Ovary (tissue), 9 donors: ENCODE measurements around the gene RHCG. TPM values are rescaled to one million over a fixed set of nuclear protein-coding genes. Genes with fewer than 3 reads are reported as not detected.

ENCODE experiments used
- DNase-seq, 5 donors: peaks; one replicate each; pipeline ENCODE4 v3.0.0-alpha.2; 2019 to 2020
- H3K27ac ChIP-seq, 2 donors: fragments of 200-600 bp; one replicate each; pipeline versions ENCODE4 v1.5.1 to v1.8.0; 2019 to 2022
- H3K27me3 ChIP-seq: fragments of 200-600 bp; one replicate; pipeline ENCODE4 v1.8.0; 2022
- H3K36me3 ChIP-seq: fragments of 200-600 bp; sonication (generic); one replicate; pipeline ENCODE4 v1.5.1; 2019
- H3K4me1 ChIP-seq: one replicate; pipeline ENCODE4 v1.8.1; 2013; ENCODE audit warnings: mild to moderate bottlenecking, moderate library complexity; ENCODE audit not compliant: insufficient read depth
- H3K4me3 ChIP-seq: fragments of 200-600 bp; sonication (generic); one replicate; pipeline ENCODE4 v1.5.1; 2017
- H3K9me3 ChIP-seq, 2 donors: fragments of 200-600 bp in 1 of 2; sonication (generic) in 1 of 2; one replicate each; pipeline versions ENCODE4 v1.5.1 to v1.8.1; 2013 to 2019; ENCODE audit warnings: mild to moderate bottlenecking in 1 of 2, moderate library complexity in 1 of 2
- EP300 ChIP-seq: sonication (generic); formaldehyde crosslinking; IDR thresholded peaks from one replicate; pipeline ENCODE4 v1.6.1; 2017; ENCODE audit warnings: antibody characterized with exemption
- POLR2A ChIP-seq: fragments of 450-650 bp; IDR thresholded peaks from one replicate; pipeline ENCODE4 v1.6.1; 2017; ENCODE audit warnings: antibody characterized with exemption, mild to moderate bottlenecking, moderate library complexity
- WGBS, 3 donors: extraction: QIAGEN DNeasy Blood & Tissue Kit in 1 of 3; methylation state at CpG; one replicate each; pipeline versions ENCODE4 v1.1.5 to v1.1.7; 2013 to 2017; 5-methylcytosine and 5-hydroxymethylcytosine counted together
- intact Hi-C, 4 donors: fragments of 100-400 bp; cut with DNase I; formaldehyde crosslinking; loops; one replicate each; pipeline versions ENCODE4 v1.11.0 to v1.15.1; 2022 to 2023
- polyA plus RNA-seq, 2 donors: library from polyadenylated mRNA; stranded (reverse); fragments of 200-250 nt in 1 of 2; fragments of 350-450 nt in 1 of 2; fragmentation: Illumina TruSeq in 1 of 2; extraction: RNeasy Lipid Tissue Mini Kit (QIAGEN cat#74804) in 1 of 2; gene quantifications; one replicate each; pipeline ENCODE4 v1.2.3, GENCODE V29; 2013 to 2014
- total RNA-seq, 7 donors: library from RNA; depleted of rRNA in 2 of 7; stranded (reverse); fragments of >200 nt in 2 of 7; fragmentation: NEBNext Ultra II Directional in 3 of 7; extraction: Animal tissue kit (Norgen Biotek cat#: 25700) in 3 of 7; gene quantifications; one replicate each; pipeline versions ENCODE4 v1.1.0 to v1.2.4, GENCODE V29; 2016 to 2023
- TF ChIP-seq, protein P1 (sequence below), 3 donors: fragments of 450-650 bp in 2 of 3; fragments of 200-600 bp in 1 of 3; IDR thresholded peaks; one replicate each; pipeline versions ENCODE4 v1.5.1 to v1.8.0; 2016 to 2022; ENCODE audit warnings: antibody characterized with exemption in 3 of 3, mild to moderate bottlenecking in 1 of 3
- donor health status: DM: no; HTN: no; CAD: no; lungs with moderate emphysema.
- donor health status: DM: no; HTN: no; CAD: no.
- donor health status: Bipolar disorder and iron deficiency.
- donor health status: DM: yes; HTN: yes; CAD: no.
- donor health status: DM: no; HTN: no; CAD: no.
- donor health status: DM: yes; HTN: yes; CAD: no.

The RHCG gene
- total and polyA plus RNA-seq, 9 donors = 0.23 to 0.67 TPM; not detected in 7

DNA sequence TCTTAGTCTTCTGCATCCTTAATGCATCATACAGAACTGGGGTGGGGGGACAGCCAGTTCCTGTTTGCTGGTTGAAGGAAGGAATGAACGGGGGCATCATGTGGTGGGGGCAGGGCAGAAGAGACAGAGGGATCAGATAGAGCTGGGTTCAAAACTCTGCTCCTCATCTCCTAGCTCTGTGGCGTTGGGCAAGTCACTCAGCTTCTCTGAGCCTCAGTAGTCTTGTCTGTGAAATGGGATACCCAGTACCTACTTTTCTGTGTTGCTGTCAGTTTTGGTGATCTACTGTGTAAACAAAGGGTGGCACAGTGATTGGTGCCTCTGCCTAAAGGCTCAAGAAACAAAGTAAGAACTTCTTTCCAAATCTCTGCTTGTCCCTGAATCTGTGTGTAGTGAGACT is 36.3 kb downstream of the RHCG start:
- H3K36me3 ChIP-seq = no peaks in the 10 kb centered on the region
- no peak overlapping the region for H3K27ac ChIP-seq
- H3K9me3 ChIP-seq = no peaks in the 10 kb centered on the region
- no peaks in the 10 kb centered on the region for H3K27me3 ChIP-seq
- no peak for TF ChIP-seq POLR2A
- TF ChIP-seq EP300 = no peak
- TF ChIP-seq, protein P1, sequence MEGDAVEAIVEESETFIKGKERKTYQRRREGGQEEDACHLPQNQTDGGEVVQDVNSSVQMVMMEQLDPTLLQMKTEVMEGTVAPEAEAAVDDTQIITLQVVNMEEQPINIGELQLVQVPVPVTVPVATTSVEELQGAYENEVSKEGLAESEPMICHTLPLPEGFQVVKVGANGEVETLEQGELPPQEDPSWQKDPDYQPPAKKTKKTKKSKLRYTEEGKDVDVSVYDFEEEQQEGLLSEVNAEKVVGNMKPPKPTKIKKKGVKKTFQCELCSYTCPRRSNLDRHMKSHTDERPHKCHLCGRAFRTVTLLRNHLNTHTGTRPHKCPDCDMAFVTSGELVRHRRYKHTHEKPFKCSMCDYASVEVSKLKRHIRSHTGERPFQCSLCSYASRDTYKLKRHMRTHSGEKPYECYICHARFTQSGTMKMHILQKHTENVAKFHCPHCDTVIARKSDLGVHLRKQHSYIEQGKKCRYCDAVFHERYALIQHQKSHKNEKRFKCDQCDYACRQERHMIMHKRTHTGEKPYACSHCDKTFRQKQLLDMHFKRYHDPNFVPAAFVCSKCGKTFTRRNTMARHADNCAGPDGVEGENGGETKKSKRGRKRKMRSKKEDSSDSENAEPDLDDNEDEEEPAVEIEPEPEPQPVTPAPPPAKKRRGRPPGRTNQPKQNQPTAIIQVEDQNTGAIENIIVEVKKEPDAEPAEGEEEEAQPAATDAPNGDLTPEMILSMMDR (IDR thresholded peaks at IDR 0.05) = no peak
- intact Hi-C loops = no loop called here
- H3K4me3 ChIP-seq = no peak overlapping the region
- WGBS, 3 donors = 38 to 47% (median 44%) methylated on average over 2 of the region's 2 CpGs
- DNase-seq = no peak
- no peaks in the 10 kb centered on the region for H3K4me1 ChIP-seq

DNA sequence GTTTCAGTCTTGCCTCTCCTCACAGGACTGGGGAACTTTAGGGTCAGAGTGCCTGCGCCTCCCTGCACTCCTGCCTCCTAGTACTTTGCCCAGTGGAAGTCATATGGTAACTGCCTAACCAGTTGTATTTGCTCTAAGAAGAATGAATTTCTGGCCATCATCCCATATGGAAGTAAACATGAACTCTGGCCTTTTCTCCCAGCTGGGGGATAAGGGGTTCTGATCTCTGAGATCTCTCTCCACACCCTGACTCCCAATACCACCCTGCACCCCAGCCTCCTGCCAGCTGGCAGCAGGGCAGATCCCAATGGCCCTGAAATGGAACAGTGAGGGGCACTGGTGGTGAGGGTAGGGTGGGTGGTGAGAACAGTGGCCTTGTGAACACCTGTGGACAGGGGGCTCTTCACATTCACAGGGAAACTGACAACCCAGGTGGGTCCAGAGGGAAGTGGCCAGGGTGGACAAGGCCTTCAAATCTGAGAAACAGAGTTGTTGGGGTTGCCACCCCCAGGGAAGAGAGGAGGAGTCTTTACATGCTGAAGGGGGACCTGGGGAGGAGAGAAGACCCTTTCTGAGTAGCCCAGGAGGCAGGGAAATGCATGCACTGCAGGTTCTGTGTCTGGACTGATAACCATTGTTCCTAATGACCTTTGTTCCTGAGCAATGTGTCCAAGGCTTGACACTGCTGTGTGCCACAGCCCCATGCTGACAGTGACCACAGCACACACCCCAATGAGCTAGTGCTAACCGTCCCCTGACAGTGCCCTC is 36.9 kb downstream of the RHCG start:
- Histone ChIP-seq H3K27me3 (no peaks in the 10 kb centered on the region), H3K4me1 (no peaks in the 10 kb centered on the region), H3K36me3 (no peaks in the 10 kb centered on the region), H3K4me3 (no peak overlapping the region), H3K27ac (no peak overlapping the region), H3K9me3 (no peaks in the 10 kb centered on the region)
- whole genome bisulfite sequencing, 3 donors = 41 to 56% (median 50%) methylated on average over 2 of the region's 2 CpGs
- no peak for DNase-seq
- TF ChIP-seq POLR2A (no peak), EP300 (no peak)
- TF ChIP-seq, protein P1 (IDR thresholded peaks at IDR 0.05) = no peak
- intact Hi-C loops = no loop called here

DNA sequence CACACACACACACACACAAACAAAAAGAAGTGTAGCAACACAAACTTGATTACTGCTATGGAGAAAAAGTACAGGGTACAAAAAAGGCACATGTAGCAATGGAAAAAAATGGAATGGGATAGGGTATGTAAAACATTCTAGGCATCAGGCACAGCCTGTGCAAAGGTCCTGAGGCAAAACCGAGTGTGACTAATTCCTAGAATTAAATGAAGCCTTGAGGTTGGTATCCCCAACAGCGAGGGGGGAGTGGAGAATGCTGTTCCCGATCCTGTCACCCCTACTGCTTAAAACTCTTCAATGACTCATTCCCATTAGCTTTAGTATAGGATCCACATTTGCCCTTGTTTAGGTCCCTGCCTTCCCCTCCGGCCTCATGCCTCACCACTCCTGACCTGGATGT is 37.9 kb downstream of the RHCG start:
- TF ChIP-seq EP300 (no peak), POLR2A (no peak)
- TF ChIP-seq, protein P1 (IDR thresholded peaks at IDR 0.05) = no peak
- H3K9me3 ChIP-seq = no peaks in the 10 kb centered on the region
- 61 to 68% (median 65%) methylated on average over 4 of the region's 4 CpGs for WGBS, 3 donors

DNA sequence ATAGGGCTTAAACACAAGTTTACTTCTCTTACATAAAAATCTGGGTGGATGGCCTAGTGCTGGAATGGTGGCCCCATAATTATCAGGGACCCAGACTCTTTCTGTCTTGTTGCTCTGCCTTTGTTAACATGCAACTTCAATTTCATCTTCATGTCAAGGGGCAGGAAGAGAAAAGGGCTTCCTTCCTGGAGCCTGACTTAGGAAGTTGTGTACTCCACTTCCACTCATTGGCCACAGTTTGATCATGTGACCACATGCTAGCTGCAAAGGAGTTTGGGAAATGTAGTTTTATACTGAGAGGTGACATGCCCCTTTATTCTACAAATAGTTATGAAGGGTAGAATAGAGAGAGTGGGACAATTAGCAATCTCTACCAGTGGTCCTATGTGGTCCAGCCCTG is 39.3 kb downstream of the RHCG start:
- TF ChIP-seq, protein P1 (IDR thresholded peaks at IDR 0.05) = no peak
- no peak for TF ChIP-seq POLR2A
- TF ChIP-seq EP300 = no peak
- no peak overlapping the region for H3K4me3 ChIP-seq
- H3K4me1 ChIP-seq = no peaks in the 10 kb centered on the region
- H3K27ac ChIP-seq = no peak overlapping the region
- H3K27me3 ChIP-seq = no peaks in the 10 kb centered on the region
- no peaks in the 10 kb centered on the region for H3K9me3 ChIP-seq
- DNase-seq = no peak
- intact Hi-C loops = no loop called here
- H3K36me3 ChIP-seq = no peaks in the 10 kb centered on the region

More for the DNA sequence above, 37.9 kb downstream of the RHCG start:
- H3K4me3 ChIP-seq = no peak overlapping the region
- no peaks in the 10 kb centered on the region for H3K36me3 ChIP-seq
- DNase-seq = no peak
- no peaks in the 10 kb centered on the region for H3K4me1 ChIP-seq
- intact Hi-C loops = no loop called here
- H3K27me3 ChIP-seq = no peaks in the 10 kb centered on the region
- H3K27ac ChIP-seq = no peak overlapping the region
